Mesodermal cell (in vitro differentiated cells): ENCODE results near the gene DDX31.

Experiments used
- H3K27ac ChIP-seq: 2 replicates; pipeline ENCODE4 v1.7.0; 2013; ENCODE audit warnings: mild to moderate bottlenecking, low read depth, low read length, moderate library complexity; ENCODE audit not compliant: severe bottlenecking
- H3K36me3 ChIP-seq: 2 replicates; pipeline ENCODE4 v1.7.1; 2013; ENCODE audit warnings: mild to moderate bottlenecking, low read length, moderate library complexity; ENCODE audit not compliant: control insufficient read depth, insufficient read depth
- H3K4me1 ChIP-seq: one replicate; pipeline ENCODE4 v1.7.1; 2013; ENCODE audit warnings: mild to moderate bottlenecking, low read length; ENCODE audit not compliant: insufficient read depth, control insufficient read depth, poor library complexity, severe bottlenecking
- H3K4me3 ChIP-seq: 2 replicates; pipeline ENCODE4 v1.7.0; 2013; ENCODE audit warnings: low read length, control low read depth, mild to moderate bottlenecking; ENCODE audit not compliant: insufficient read depth, poor library complexity, severe bottlenecking; ENCODE audit errors: extremely low read depth
- H3K9me3 ChIP-seq: 2 replicates; pipeline ENCODE4 v1.7.1; 2013; ENCODE audit warnings: mild to moderate bottlenecking, low read length, moderate library complexity; ENCODE audit not compliant: control insufficient read depth
- WGBS, 2 experiments: methylation state at CpG; one replicate each; pipeline ENCODE4 v1.1.5; 2013; ENCODE audit warnings: missing lambda C conversion rate in 2 of 2; ENCODE audit not compliant: insufficient coverage in 2 of 2; 5-methylcytosine and 5-hydroxymethylcytosine counted together

The DDX31 gene

GRCh38 chr9:132703336-132703735, 33.6 kb upstream of the DDX31 start:
- no peak overlapping the region for H3K27ac ChIP-seq
- 86 to 93% methylated on average over 1 to 2 of the region's 2 CpGs for WGBS, 2 experiments
- no peak overlapping the region for H3K4me3 ChIP-seq
- no peaks in the 10 kb centered on the region for H3K4me1 ChIP-seq
- peaks cover 18% of the 10 kb centered on the region for H3K9me3 ChIP-seq
- no peaks in the 10 kb centered on the region for H3K36me3 ChIP-seq

GRCh38 chr9:132702254-132702653, 32.5 kb upstream of the DDX31 start:
- Histone ChIP-seq H3K9me3 (peaks cover 29% of the 10 kb centered on the region), H3K4me3 (no peak overlapping the region), H3K4me1 (no peaks in the 10 kb centered on the region), H3K27ac (no peak overlapping the region), H3K36me3 (no peaks in the 10 kb centered on the region)
- 100% methylated on average over 1 of the region's 1 CpG for WGBS, 2 experiments

GRCh38 chr9:132699956-132700355, 30.2 kb upstream of the DDX31 start:
- H3K27ac ChIP-seq = no peak overlapping the region
- no CpG with 5 or more reads among the region's 1 CpG for WGBS, 2 experiments
- H3K4me3 ChIP-seq = no peak overlapping the region
- H3K36me3 ChIP-seq = no peaks in the 10 kb centered on the region
- H3K9me3 ChIP-seq = peaks cover 41% of the 10 kb centered on the region
- H3K4me1 ChIP-seq = no peaks in the 10 kb centered on the region

- Histone ChIP-seq H3K36me3 (no peaks in the 10 kb centered on the region), H3K27ac (no peak overlapping the region), H3K4me1 (no peaks in the 10 kb centered on the region), H3K4me3 (no peak overlapping the region), H3K9me3 (peaks cover 44% of the 10 kb centered on the region)
- 93% methylated on average over 3 of the region's 4 CpGs; no CpG with 5 or more reads in 1 of the 2 experiments for WGBS, 2 experiments
Measured at GRCh38 chr9:132698989-132699388, 29.2 kb upstream of the DDX31 start.

- H3K9me3 ChIP-seq = peaks cover 44% of the 10 kb centered on the region
- H3K4me1 ChIP-seq = no peaks in the 10 kb centered on the region
- no peak overlapping the region for H3K27ac ChIP-seq
- H3K36me3 ChIP-seq = peaks cover 8% of the 10 kb centered on the region
- H3K4me3 ChIP-seq = no peak overlapping the region
Measured at GRCh38 chr9:132697230-132697629, 27.4 kb upstream of the DDX31 start.

- peaks cover 39% of the 10 kb centered on the region for H3K36me3 ChIP-seq
- peaks cover 39% of the 10 kb centered on the region for H3K9me3 ChIP-seq
- no peak overlapping the region for H3K27ac ChIP-seq
- WGBS, 2 experiments = 67 to 100% methylated on average over 1 of the region's 2 CpGs
- H3K4me1 ChIP-seq = no peaks in the 10 kb centered on the region
- H3K4me3 ChIP-seq = no peak overlapping the region
Measured at GRCh38 chr9:132694144-132694543, 24.4 kb upstream of the DDX31 start.

- Histone ChIP-seq H3K4me1 (no peaks in the 10 kb centered on the region), H3K4me3 (no peak overlapping the region), H3K36me3 (peaks cover 71% of the 10 kb centered on the region), H3K9me3 (peaks cover 14% of the 10 kb centered on the region), H3K27ac (no peak overlapping the region)
- 92 to 100% methylated on average over 1 of the region's 1 CpG for WGBS, 2 experiments
Measured at GRCh38 chr9:132690696-132691095, 20.9 kb upstream of the DDX31 start.

- peaks cover 92% of the 10 kb centered on the region for H3K36me3 ChIP-seq
- WGBS, 2 experiments = 91 to 96% methylated on average over 1 of the region's 1 CpG
Measured at GRCh38 chr9:132683873-132684272, 14.1 kb upstream of the DDX31 start.

GRCh38 chr9:132681561-132681960, 11.8 kb upstream of the DDX31 start:
- no peaks in the 10 kb centered on the region for H3K4me1 ChIP-seq
- no CpG with 5 or more reads among the region's 5 CpGs for WGBS, 2 experiments
- H3K27ac ChIP-seq = no peak overlapping the region
- peaks cover 90% of the 10 kb centered on the region for H3K36me3 ChIP-seq
- no peak overlapping the region for H3K4me3 ChIP-seq
- no peaks in the 10 kb centered on the region for H3K9me3 ChIP-seq

More at GRCh38 chr9:132683873-132684272, 14.1 kb upstream of the DDX31 start:
- Histone ChIP-seq H3K27ac (no peak overlapping the region), H3K9me3 (no peaks in the 10 kb centered on the region), H3K4me1 (no peaks in the 10 kb centered on the region), H3K4me3 (no peak overlapping the region)

- 80 to 100% methylated on average over 2 of the region's 3 CpGs for WGBS, 2 experiments
- Histone ChIP-seq H3K36me3 (peaks cover 81% of the 10 kb centered on the region), H3K9me3 (no peaks in the 10 kb centered on the region), H3K4me1 (no peaks in the 10 kb centered on the region), H3K4me3 (no peak overlapping the region), H3K27ac (no peak overlapping the region)
Measured at GRCh38 chr9:132679946-132680625, 10.3 kb upstream of the DDX31 start.

- peaks cover 79% of the 10 kb centered on the region for H3K36me3 ChIP-seq
- 96 to 97% methylated on average over 8 of the region's 8 CpGs for WGBS, 2 experiments
- H3K9me3 ChIP-seq = no peaks in the 10 kb centered on the region
- no peak overlapping the region for H3K4me3 ChIP-seq
- no peak overlapping the region for H3K27ac ChIP-seq
- H3K4me1 ChIP-seq = no peaks in the 10 kb centered on the region
Measured at GRCh38 chr9:132677976-132678375, 8.2 kb upstream of the DDX31 start.
